K562 (cell line): Measurements from ENCODE around the gene ZSCAN5C. TPM values are rescaled to one million over a fixed set of nuclear protein-coding genes. Genes with fewer than 3 reads are reported as not detected.
A peak's percentile ranks its signal among the peaks of the same experiment; 100 is the strongest.

Experiments
- ATAC-seq: fragments of 200-7000 bp; cut with Tn5 transposase; 3 replicates; pipeline ENCODE4 v1.9.1; 2020; ENCODE audit warnings: moderate library complexity
- BruUV-seq: library from RNA; stranded (reverse); fragments of 400-500 nt; replicated peaks from 2 replicates; lab custom pipeline; 2021; lab: Mats Ljungman, UMichigan
- CTCF ChIA-PET: fragments of 300-600 bp; formaldehyde crosslinking; extraction: SDS; loops from one replicate; lab custom pipeline; 2021; ENCODE audit warnings: low intra/inter-chr PET ratio; lab: Yijun Ruan, JAX
- POLR2A ChIA-PET: fragments of 300-600, 350-650 bp; sonication (Branson Sonifier 250); formaldehyde crosslinking; extraction: SDS; loops from one replicate; lab custom pipeline; 2021; ENCODE audit warnings: antibody characterized with exemption, inconsistent platforms; lab: Yijun Ruan, JAX
- DNase-seq, 4 experiments: peaks; one replicate each; pipeline versions ENCODE4 v3.0.0 to v3.0.0-alpha.2; 2011 to 2018; ENCODE audit warnings: low spot score in 3 of 4, mixed read lengths in 3 of 4; ENCODE audit errors: extremely low read depth in 1 of 4
- FAIRE-seq: peaks from 2 replicates; lab custom pipeline; 2011; peaks lifted over from hg19 to GRCh38; lab: Jason Lieb, UNC
- H2AFZ ChIP-seq: 2 replicates; pipeline ENCODE4 v1.6.0; 2011; ENCODE audit warnings: low read depth, low read length, control low read depth, inconsistent platforms
- H3K27ac ChIP-seq: fragments of 200-600 bp; 3 replicates; pipeline ENCODE4 v1.8.0; 2011; ENCODE audit warnings: low read depth, mild to moderate bottlenecking, control low read depth, inconsistent platforms, low read length, moderate library complexity, mixed read lengths; ENCODE audit errors: extremely low read depth
- H3K27me3 ChIP-seq, 2 experiments: fragments of 300-600 bp in 1 of 2; 2 replicates in 1 of 2; 3 replicates in 1 of 2; pipeline versions ENCODE4 v1.6.0 to v1.8.0; 2011; ENCODE audit warnings: inconsistent platforms in 2 of 2, low read length in 2 of 2, mild to moderate bottlenecking in 1 of 2, mixed read lengths in 1 of 2, moderate library complexity in 1 of 2; ENCODE audit not compliant: control insufficient read depth in 2 of 2, insufficient read depth in 2 of 2
- H3K36me3 ChIP-seq: fragments of 300-600 bp; 3 replicates; pipeline ENCODE4 v1.8.0; 2011; ENCODE audit warnings: mild to moderate bottlenecking, low read length, inconsistent platforms; ENCODE audit not compliant: control insufficient read depth, insufficient read depth
- H3K4me1 ChIP-seq, 2 experiments: fragments of 200-600 bp in 1 of 2; replicated peaks in 1 of 2; 2 replicates in 1 of 2; 3 replicates in 1 of 2; pipeline versions ENCODE4 v1.5.1 to v1.8.0; 2011; ENCODE audit warnings: inconsistent platforms in 2 of 2, low read length in 2 of 2, mild to moderate bottlenecking in 1 of 2, mixed read lengths in 1 of 2, moderate library complexity in 1 of 2; ENCODE audit not compliant: control insufficient read depth in 2 of 2, insufficient read depth in 2 of 2
- H3K4me2 ChIP-seq: 2 replicates; pipeline ENCODE4 v1.6.1; 2011; ENCODE audit warnings: low read length, control low read depth, inconsistent platforms, mixed read lengths; ENCODE audit not compliant: insufficient read depth
- H3K4me3 ChIP-seq: fragments of 200-600 bp; sonication (generic), shearing (Covaris generic); 2 replicates; pipeline ENCODE4 v1.5.1; 2016; ENCODE audit warnings: control low read depth, inconsistent platforms
- H3K79me2 ChIP-seq: fragments of 200-600 bp; 3 replicates; pipeline ENCODE4 v1.8.0; 2011; ENCODE audit warnings: low read length, inconsistent platforms; ENCODE audit not compliant: control insufficient read depth, insufficient read depth
- H3K9ac ChIP-seq, 2 experiments: 2 replicates each; pipeline versions ENCODE4 v1.6.0 to v1.6.1; 2011; ENCODE audit warnings: low read depth in 2 of 2, low read length in 2 of 2, control low read depth in 1 of 2, inconsistent platforms in 1 of 2, mild to moderate bottlenecking in 1 of 2, mixed read lengths in 1 of 2; ENCODE audit not compliant: insufficient read depth in 1 of 2
- H3K9me1 ChIP-seq: one replicate; pipeline ENCODE4 v1.6.0; 2011; ENCODE audit warnings: inconsistent platforms, mild to moderate bottlenecking, low read length, moderate library complexity; ENCODE audit not compliant: control insufficient read depth, insufficient read depth
- H3K9me3 ChIP-seq: replicated peaks from 2 replicates; pipeline ENCODE4 v1.5.1; 2011; ENCODE audit warnings: low read depth, low read length, inconsistent platforms; ENCODE audit not compliant: control insufficient read depth, insufficient read depth
- H4K20me1 ChIP-seq: replicated peaks from 2 replicates; pipeline ENCODE4 v1.6.1; 2011; ENCODE audit warnings: low read length, inconsistent platforms, mixed read lengths; ENCODE audit not compliant: control insufficient read depth, insufficient read depth
- ADNP ChIP-seq: fragments of 200-800 bp; sonication (Bioruptor generic); IDR thresholded peaks from 2 replicates; pipeline ENCODE4 v1.6.1; 2016; ENCODE audit warnings: missing genetic modification characterization, missing compliant biosample characterization
- ATF7 ChIP-seq: fragments of 450-650 bp; IDR thresholded peaks from 2 replicates; pipeline ENCODE4 v1.7.1; 2014; ENCODE audit warnings: mild to moderate bottlenecking, moderate library complexity
- BCOR ChIP-seq: fragments of 450-650 bp; IDR thresholded peaks from 2 replicates; pipeline ENCODE4 v1.6.1; 2016
- HDAC2 ChIP-seq: fragments of 450-650 bp; IDR thresholded peaks from 2 replicates; pipeline ENCODE4 v1.6.1; 2016; ENCODE audit warnings: mild to moderate bottlenecking
- KDM1A ChIP-seq, 2 experiments: fragments of 450-650 bp; IDR thresholded peaks; 2 replicates each; pipeline ENCODE4 v1.6.1; 2016; ENCODE audit warnings: mild to moderate bottlenecking in 2 of 2
- NFATC3 ChIP-seq: fragments of 450-650 bp; IDR thresholded peaks from 2 replicates; pipeline ENCODE4 v1.6.1; 2017; ENCODE audit warnings: mild to moderate bottlenecking
- RBM25 ChIP-seq: fragments of 200-400 bp; formaldehyde crosslinking; IDR thresholded peaks from 2 replicates; pipeline ENCODE4 v1.6.1; 2018; ENCODE audit warnings: low read length, low read depth, moderate library complexity; ENCODE audit not compliant: severe bottlenecking
- RCOR1 ChIP-seq, 2 experiments: IDR thresholded peaks; 2 replicates each; pipeline ENCODE4 v1.6.1; 2012; ENCODE audit warnings: low read depth in 2 of 2, low read length in 2 of 2, borderline replicate concordance in 1 of 2, improper control_type of control experiment in 1 of 2
- SMARCA5 ChIP-seq: fragments of 450-650 bp; IDR thresholded peaks from 2 replicates; pipeline ENCODE4 v1.6.1; 2016
- TEAD2 ChIP-seq: fragments of 450-650 bp; IDR thresholded peaks from 2 replicates; pipeline ENCODE4 v1.6.1; 2016; ENCODE audit warnings: missing genetic modification characterization, control low read depth, missing compliant biosample characterization
- TSC22D4 ChIP-seq: fragments of 450-650 bp; IDR thresholded peaks from 2 replicates; pipeline ENCODE4 v1.6.1; 2016; ENCODE audit warnings: missing genetic modification characterization, missing biosample characterization, control low read depth
- ZFP36 ChIP-seq: fragments of 150-350 bp; IDR thresholded peaks from 2 replicates; pipeline ENCODE4 v1.6.1; 2018; ENCODE audit warnings: low read length, low read depth; ENCODE audit not compliant: partially characterized antibody
- WGBS: fragments of 100-300 bp; shearing (Covaris generic); methylation state at CpG from one replicate; pipeline ENCODE4 v1.1.6; 2016; ENCODE audit warnings: low coverage, mixed read lengths; ENCODE audit not compliant: insufficient coverage; ENCODE audit errors: missing lambda C conversion rate; 5-methylcytosine and 5-hydroxymethylcytosine counted together
- in situ Hi-C: fragments of 300-500 bp; cut with MboI; formaldehyde crosslinking; loops from 4 replicates; pipeline ENCODE4 v1.15.0; 2018; ENCODE audit warnings: inconsistent platforms, mixed read lengths
- intact Hi-C: fragments of 100-400 bp; cut with micrococcal nuclease; formaldehyde crosslinking; loops from 2 replicates; pipeline ENCODE4 v1.14.2; 2022
- polyA plus RNA-seq, 8 experiments: library from polyadenylated mRNA; depleted of rRNA in 4 of 8; stranded (reverse) in 5 of 8; unstranded in 3 of 8; fragments of >200 nt; fragmentation: Nextera tagmentation in 2 of 8; fragmentation: Illumina TruSeq in 1 of 8; extraction: Ambion mirVana in 2 of 8; extraction: Trizol in 1 of 8; gene quantifications; 2 replicates each; pipeline versions ENCODE4 v1.2.1 to v1.2.3, GENCODE V29; 2011 to 2014; ENCODE audit warnings: inconsistent platforms in 1 of 8, missing spikeins in 1 of 8
- total RNA-seq, 7 experiments: library from RNA; depleted of rRNA in 6 of 7; stranded (reverse); fragments of >200 nt in 6 of 7; fragmentation: Illumina TruSeq in 2 of 7; extraction: Trizol in 2 of 7; gene quantifications; 2 replicates each; pipeline versions ENCODE4 v1.2.1 to v1.2.3, GENCODE V29; 2011 to 2021; ENCODE audit warnings: low replicate concordance in 1 of 7

The ZSCAN5C gene
- total and polyA plus RNA-seq, 9 of the 15 experiments (the other 6 are each of a cell fraction or from before 2014, with no cell fraction given) = 0.07 TPM; not detected in 8

- H3K4me2 ChIP-seq = no peak overlapping the region
- no peak overlapping the region for H2AFZ ChIP-seq
- H3K36me3 ChIP-seq = no peaks in the 10 kb centered on the region
- TF ChIP-seq ADNP = peak; percentile 69
- peak; percentile 90 for TF ChIP-seq BCOR
- no peak for TF ChIP-seq TSC22D4 (tag)
- peak; percentile 35; the same call in 1 of the 2 replicates for TF ChIP-seq ATF7
- TF ChIP-seq HDAC2 = peak; percentile 66; the same call in 1 of the 2 replicates
- TF ChIP-seq NFATC3 = no peak
- TF ChIP-seq SMARCA5 = peak; percentile 67; the same call in 1 of the 2 replicates
- TF ChIP-seq ZFP36 = peak; percentile 82
- no peak for TF ChIP-seq TEAD2
- peak; percentile 84 for TF ChIP-seq RBM25
- peak; percentile 33 to 67; a peak in 2 of 4 replicates for TF ChIP-seq KDM1A (IDR thresholded peaks at IDR 0.05)
- 0 out of 4 replicates have a peak, but pooled peaks of 1 of the 2 experiments have one; percentile 16 for TF ChIP-seq RCOR1 (IDR thresholded peaks at IDR 0.05; ENCODE audit: borderline replicate concordance in 1 of 2, low read depth in 2 of 2, low read length in 2 of 2)
- 19% methylated on average over 11 of the region's 11 CpGs for WGBS
- CTCF ChIA-PET = no interaction called here
- H3K27me3 ChIP-seq = peaks cover 4 to 37% of the 10 kb centered on the region in 2 experiments
- no peak for ATAC-seq
- no peaks in the 10 kb centered on the region for H4K20me1 ChIP-seq
- H3K4me3 ChIP-seq = no peak overlapping the region
- no peaks in the 10 kb centered on the region for H3K9me1 ChIP-seq
- no peak for FAIRE-seq
- POLR2A ChIA-PET = no interaction called here
- H3K9me3 ChIP-seq = no peaks in the 10 kb centered on the region
- no TSS peak for BruUV-seq
- H3K27ac ChIP-seq = no peak overlapping the region
- H3K9ac ChIP-seq = no peak overlapping the region
- H3K4me1 ChIP-seq = peaks cover 5 to 19% of the 10 kb centered on the region in 2 experiments; a peak in 3 of 5 replicates
- in situ Hi-C loops (no loop called here), intact Hi-C loops (no loop called here)
- DNase-seq = no peak
- H3K79me2 ChIP-seq = no peaks in the 10 kb centered on the region
Observed at GRCh38 chr19:56177564-56178243, 24.4 kb upstream of the ZSCAN5C start.
